HEK293T (cell line): ENCODE results near the gene CR1L.
A peak's percentile ranks its signal among the peaks of the same experiment; 100 is the strongest.
"Not testable (repeated sequence)": the region's sequence is repeated elsewhere in the genome, so short reads cannot be mapped to it uniquely, and the experiment has no call there.

Experiments
- CTCF ChIA-PET: fragments of 350-600 bp; formaldehyde crosslinking; extraction: SDS; loops from one replicate; lab custom pipeline; 2021; ENCODE audit warnings: antibody characterized with exemption, inconsistent platforms; lab: Yijun Ruan, JAX
- POLR2A ChIA-PET: fragments of 350-600 bp; formaldehyde crosslinking; extraction: SDS; loops from one replicate; lab custom pipeline; 2020; ENCODE audit warnings: antibody characterized with exemption, inconsistent platforms; lab: Yijun Ruan, JAX
- DNase-seq: peaks from one replicate; pipeline ENCODE4 v3.0.0; 2012; ENCODE audit warnings: mixed read lengths; ENCODE audit errors: extremely low spot score
- ARNT ChIP-seq: fragments of 450-650 bp; IDR thresholded peaks from 2 replicates; pipeline ENCODE4 v1.6.1; 2017; ENCODE audit warnings: mild to moderate bottlenecking
- BHLHE40 ChIP-seq: fragments of 450-650 bp; IDR thresholded peaks from 2 replicates; pipeline ENCODE4 v1.6.1; 2016; ENCODE audit warnings: mild to moderate bottlenecking, moderate library complexity, borderline replicate concordance
- CTBP1 ChIP-seq: fragments of 450-650 bp; IDR thresholded peaks from 2 replicates; pipeline ENCODE4 v1.6.1; 2016; ENCODE audit warnings: borderline replicate concordance
- ELF4 ChIP-seq: fragments of 450-650 bp; IDR thresholded peaks from 2 replicates; pipeline ENCODE4 v1.6.1; 2017; ENCODE audit warnings: antibody characterized with exemption
- FOXA1 ChIP-seq: fragments of 450-650 bp; IDR thresholded peaks from 2 replicates; pipeline ENCODE4 v1.6.1; 2016; ENCODE audit warnings: mild to moderate bottlenecking
- FOXK2 ChIP-seq: fragments of 450-650 bp; IDR thresholded peaks from 2 replicates; pipeline ENCODE4 v1.6.1; 2016; ENCODE audit warnings: mild to moderate bottlenecking
- FOXM1 ChIP-seq: fragments of 450-650 bp; IDR thresholded peaks from 2 replicates; pipeline ENCODE4 v1.6.1; 2017; ENCODE audit warnings: mild to moderate bottlenecking, borderline replicate concordance
- HDGF ChIP-seq: fragments of 450-650 bp; IDR thresholded peaks from 2 replicates; pipeline ENCODE4 v1.6.1; 2017; ENCODE audit warnings: antibody characterized with exemption, borderline replicate concordance
- L3MBTL2 ChIP-seq: fragments of 450-650 bp; conservative IDR thresholded peaks from 2 replicates; pipeline ENCODE4 v1.6.1; 2016; ENCODE audit warnings: mild to moderate bottlenecking
- LEF1 ChIP-seq: fragments of 450-650 bp; IDR thresholded peaks from 2 replicates; pipeline ENCODE4 v1.6.1; 2017; ENCODE audit warnings: mild to moderate bottlenecking, borderline replicate concordance
- NFRKB ChIP-seq: fragments of 450-650 bp; IDR thresholded peaks from 2 replicates; pipeline ENCODE4 v1.6.1; 2016; ENCODE audit warnings: mild to moderate bottlenecking, moderate library complexity
- PKNOX1 ChIP-seq: fragments of 450-650 bp; IDR thresholded peaks from 2 replicates; pipeline ENCODE4 v1.6.1; 2016
- SP1 ChIP-seq: fragments of 450-650 bp; IDR thresholded peaks from 2 replicates; pipeline ENCODE4 v1.6.1; 2017
- SUZ12 ChIP-seq: fragments of 450-650 bp; IDR thresholded peaks from 2 replicates; pipeline ENCODE4 v1.6.1; 2016; ENCODE audit warnings: mild to moderate bottlenecking
- TARDBP ChIP-seq: fragments of 450-650 bp; IDR thresholded peaks from 2 replicates; pipeline ENCODE4 v1.6.1; 2016
- ZNF384 ChIP-seq: fragments of 450-650 bp; IDR thresholded peaks from 2 replicates; pipeline ENCODE4 v1.6.1; 2016

The CR1L gene

GRCh38 chr1:207747627-207748492 lies 102.9 kb downstream of the CR1L start:
- ChIA-PET CTCF (no interaction called here), POLR2A (no interaction called here)
- no peak for DNase-seq
- TF ChIP-seq FOXK2 (no peak), PKNOX1 (peak; percentile 64)

- POLR2A ChIA-PET: no interaction called here
Observed at GRCh38 chr1:207748737-207749528, 104.0 kb downstream of the CR1L start.

GRCh38 chr1:207750631-207751305 lies 105.8 kb downstream of the CR1L start:
- TF ChIP-seq FOXK2 (no peak), LEF1 (no peak), CTBP1 (no peak)
- no peak for DNase-seq
- ChIA-PET POLR2A (no interaction called here), CTCF (no interaction called here)

More at GRCh38 chr1:207748737-207749528, 104.0 kb downstream of the CR1L start:
- no peak for DNase-seq
- TF ChIP-seq LEF1 (no peak), L3MBTL2 (no peak), FOXM1 (no peak), ARNT (no peak), ZNF384 (no peak), HDGF (no peak), NFRKB (no peak), BHLHE40 (no peak), PKNOX1 (no peak), FOXK2 (no peak), ELF4 (no peak), SUZ12 (no peak), FOXA1 (no peak), CTBP1 (no peak), SP1 (no peak)
- CTCF ChIA-PET: interaction anchor here (0.6 kb wide), 1 partner anchor 49 kb away, joined by 3 read pairs; no protein-coding TSS in a partner anchor

- POLR2A ChIA-PET, CTCF ChIA-PET, DNase-seq: not testable (repeated sequence)
Observed at GRCh38 chr1:207751463-207751789, 106.5 kb downstream of the CR1L start.

GRCh38 chr1:207751790-207752455 lies 107.0 kb downstream of the CR1L start, which contains the start of gene CD46:
Gene CD46 (plus strand): TSS chr1:207752054. CDS start chr1:207752213, 159 bp downstream.
- DNase-seq: peak; percentile 96
- POLR2A ChIA-PET: interaction anchor here (1.0 kb wide), 1 partner anchor 35 kb away, joined by 3 read pairs; no protein-coding TSS in a partner anchor
- no peak for TF ChIP-seq ZNF384
- TF ChIP-seq CTBP1: no peak
- no peak for TF ChIP-seq HDGF
- no peak for TF ChIP-seq SUZ12
- TF ChIP-seq SP1: no peak
- no peak for TF ChIP-seq PKNOX1
- no peak for TF ChIP-seq ARNT
- no peak for TF ChIP-seq FOXM1
- no peak for TF ChIP-seq FOXA1
- TF ChIP-seq TARDBP: no peak
- TF ChIP-seq LEF1: no peak
- TF ChIP-seq ELF4: peak; percentile 70
- peak; percentile 80 for TF ChIP-seq L3MBTL2
- no peak for TF ChIP-seq FOXK2
- CTCF ChIA-PET: no interaction called here

GRCh38 chr1:207752456-207752998 lies 107.6 kb downstream of the CR1L start:
- ChIA-PET POLR2A (interaction anchor here (1.0 kb wide), 1 partner anchor 35 kb away, joined by 3 read pairs; no protein-coding TSS in a partner anchor), CTCF (no interaction called here)
- TF ChIP-seq BHLHE40 (no peak), ELF4 (no peak), FOXA1 (no peak), L3MBTL2 (peak; percentile 25; the same call in 1 of the 2 replicates), TARDBP (no peak), HDGF (no peak)
- DNase-seq: peak; percentile 13
